Measurements from ENCODE around the gene RAB40C. TPM values are rescaled to one million over a fixed set of nuclear protein-coding genes. Genes with fewer than 3 reads are reported as not detected.

Gene RAB40C
- total and polyA plus RNA-seq, 2 donors (not counting 1 experiment from before 2014, with no cell fraction given): 3.2 to 11.6 TPM

DNA sequence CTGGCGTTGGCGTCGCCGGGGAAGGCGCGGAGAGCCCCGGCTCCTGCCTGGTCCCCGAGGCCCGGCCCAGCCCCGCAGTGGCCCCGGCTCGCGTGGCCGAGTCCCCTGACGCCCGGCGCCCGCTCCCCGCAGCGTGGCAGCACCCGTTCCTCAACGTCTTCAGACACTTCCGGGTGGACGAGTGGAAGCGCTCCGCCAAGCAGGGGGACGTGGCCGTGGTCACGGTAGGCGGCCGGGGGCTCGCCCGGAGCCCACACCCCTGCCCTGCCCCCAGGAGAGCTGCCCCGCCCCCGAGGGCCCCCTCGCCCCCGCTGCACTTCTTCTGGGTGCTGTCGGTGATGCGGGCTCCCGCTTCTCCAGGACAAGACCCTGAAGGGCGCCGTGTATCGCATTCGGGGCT, 59.8 kb downstream of the RAB40C start:
- TF ChIP-seq EZH2 (IDR thresholded peaks at IDR 0.05; ENCODE audit: low read length, missing control alignments): no peak
- TF ChIP-seq, protein P1, sequence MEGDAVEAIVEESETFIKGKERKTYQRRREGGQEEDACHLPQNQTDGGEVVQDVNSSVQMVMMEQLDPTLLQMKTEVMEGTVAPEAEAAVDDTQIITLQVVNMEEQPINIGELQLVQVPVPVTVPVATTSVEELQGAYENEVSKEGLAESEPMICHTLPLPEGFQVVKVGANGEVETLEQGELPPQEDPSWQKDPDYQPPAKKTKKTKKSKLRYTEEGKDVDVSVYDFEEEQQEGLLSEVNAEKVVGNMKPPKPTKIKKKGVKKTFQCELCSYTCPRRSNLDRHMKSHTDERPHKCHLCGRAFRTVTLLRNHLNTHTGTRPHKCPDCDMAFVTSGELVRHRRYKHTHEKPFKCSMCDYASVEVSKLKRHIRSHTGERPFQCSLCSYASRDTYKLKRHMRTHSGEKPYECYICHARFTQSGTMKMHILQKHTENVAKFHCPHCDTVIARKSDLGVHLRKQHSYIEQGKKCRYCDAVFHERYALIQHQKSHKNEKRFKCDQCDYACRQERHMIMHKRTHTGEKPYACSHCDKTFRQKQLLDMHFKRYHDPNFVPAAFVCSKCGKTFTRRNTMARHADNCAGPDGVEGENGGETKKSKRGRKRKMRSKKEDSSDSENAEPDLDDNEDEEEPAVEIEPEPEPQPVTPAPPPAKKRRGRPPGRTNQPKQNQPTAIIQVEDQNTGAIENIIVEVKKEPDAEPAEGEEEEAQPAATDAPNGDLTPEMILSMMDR (conservative IDR thresholded peaks at IDR 0.05 in 1 of 2, IDR thresholded peaks at IDR 0.05 in 1 of 2; ENCODE audit: low read depth in 1 of 2, low read length in 2 of 2): no peak
- DNase-seq (ENCODE audit: low read depth in 2 of 2): no peak

DNA sequence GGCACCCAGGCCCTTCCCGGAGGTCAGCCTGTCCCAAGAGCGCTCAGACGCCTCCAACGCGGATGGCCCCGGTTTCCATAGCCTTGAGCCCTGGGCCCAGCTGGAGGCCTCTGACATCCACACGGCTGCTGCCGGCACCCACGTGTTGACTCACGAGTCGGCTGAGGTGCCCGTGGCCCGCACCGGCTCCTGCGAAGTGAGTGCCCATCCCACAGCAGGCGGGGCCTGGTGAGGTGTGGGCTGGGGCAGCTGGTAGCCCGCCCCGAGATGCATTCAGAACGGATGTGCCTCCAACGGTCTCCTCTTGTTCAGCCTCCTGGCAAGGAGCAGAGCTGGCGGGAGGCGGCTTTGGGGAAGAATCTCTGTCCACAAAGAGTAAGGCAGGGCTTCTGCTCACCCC, 62.0 kb downstream of the RAB40C start:
- Histone ChIP-seq H3K36me3 (ENCODE audit: control insufficient read depth, insufficient read depth, low read length) (peaks cover 8% of the 10 kb centered on the region), H2AFZ (ENCODE audit: low read length) (no peak overlapping the region), H3K27me3 (ENCODE audit: control insufficient read depth, insufficient read depth, low read length) (no peaks in the 10 kb centered on the region), H3K4me3 (replicated peaks in 1 of 4; ENCODE audit: control extremely low read depth in 1 of 4, insufficient read depth in 1 of 4, low read depth in 3 of 4, low read length in 4 of 4) (no peak overlapping the region), H3K9ac (ENCODE audit: insufficient read depth, low read length) (no peak overlapping the region), H4K20me1 (ENCODE audit: control insufficient read depth, extremely low read depth, insufficient read depth, low read length) (no peaks in the 10 kb centered on the region), H3K4me2 (ENCODE audit: extremely low read depth, insufficient read depth, low read length) (no peak overlapping the region), H3K79me2 (ENCODE audit: control insufficient read depth, insufficient read depth, low read length) (peaks cover 6% of the 10 kb centered on the region), H3K27ac (ENCODE audit: insufficient read depth, low read length) (no peak overlapping the region), H3K4me1 (ENCODE audit: control insufficient read depth, extremely low read depth, insufficient read depth, low read length) (peaks cover 7% of the 10 kb centered on the region), H3K9me3 (ENCODE audit: control insufficient read depth, insufficient read depth, low read depth, low read length) (no peaks in the 10 kb centered on the region)
- DNase-seq (ENCODE audit: low read depth in 2 of 2): no peak
- TF ChIP-seq, protein P1 (conservative IDR thresholded peaks at IDR 0.05 in 1 of 2, IDR thresholded peaks at IDR 0.05 in 1 of 2; ENCODE audit: low read depth in 1 of 2, low read length in 2 of 2): no peak
- no peak for TF ChIP-seq EZH2 (IDR thresholded peaks at IDR 0.05; ENCODE audit: low read length, missing control alignments)

More for the DNA sequence above, 59.8 kb downstream of the RAB40C start:
- Histone ChIP-seq H3K4me1 (ENCODE audit: control insufficient read depth, extremely low read depth, insufficient read depth, low read length) (peaks cover 7% of the 10 kb centered on the region), H4K20me1 (ENCODE audit: control insufficient read depth, extremely low read depth, insufficient read depth, low read length) (no peaks in the 10 kb centered on the region), H3K4me3 (replicated peaks in 1 of 4; ENCODE audit: control extremely low read depth in 1 of 4, insufficient read depth in 1 of 4, low read depth in 3 of 4, low read length in 4 of 4) (peak overlapping the region in 3 of 4 experiments; percentile 58 to 74 (median 70)), H3K36me3 (ENCODE audit: control insufficient read depth, insufficient read depth, low read length) (peaks cover 6% of the 10 kb centered on the region), H3K9me3 (ENCODE audit: control insufficient read depth, insufficient read depth, low read depth, low read length) (no peaks in the 10 kb centered on the region), H2AFZ (ENCODE audit: low read length) (no peak overlapping the region), H3K4me2 (ENCODE audit: extremely low read depth, insufficient read depth, low read length) (peak overlapping the region; percentile 79), H3K9ac (ENCODE audit: insufficient read depth, low read length) (peak overlapping the region; percentile 83), H3K27me3 (ENCODE audit: control insufficient read depth, insufficient read depth, low read length) (no peaks in the 10 kb centered on the region), H3K27ac (ENCODE audit: insufficient read depth, low read length) (peak overlapping the region; percentile 88), H3K79me2 (ENCODE audit: control insufficient read depth, insufficient read depth, low read length) (peaks cover 6% of the 10 kb centered on the region)

DNA sequence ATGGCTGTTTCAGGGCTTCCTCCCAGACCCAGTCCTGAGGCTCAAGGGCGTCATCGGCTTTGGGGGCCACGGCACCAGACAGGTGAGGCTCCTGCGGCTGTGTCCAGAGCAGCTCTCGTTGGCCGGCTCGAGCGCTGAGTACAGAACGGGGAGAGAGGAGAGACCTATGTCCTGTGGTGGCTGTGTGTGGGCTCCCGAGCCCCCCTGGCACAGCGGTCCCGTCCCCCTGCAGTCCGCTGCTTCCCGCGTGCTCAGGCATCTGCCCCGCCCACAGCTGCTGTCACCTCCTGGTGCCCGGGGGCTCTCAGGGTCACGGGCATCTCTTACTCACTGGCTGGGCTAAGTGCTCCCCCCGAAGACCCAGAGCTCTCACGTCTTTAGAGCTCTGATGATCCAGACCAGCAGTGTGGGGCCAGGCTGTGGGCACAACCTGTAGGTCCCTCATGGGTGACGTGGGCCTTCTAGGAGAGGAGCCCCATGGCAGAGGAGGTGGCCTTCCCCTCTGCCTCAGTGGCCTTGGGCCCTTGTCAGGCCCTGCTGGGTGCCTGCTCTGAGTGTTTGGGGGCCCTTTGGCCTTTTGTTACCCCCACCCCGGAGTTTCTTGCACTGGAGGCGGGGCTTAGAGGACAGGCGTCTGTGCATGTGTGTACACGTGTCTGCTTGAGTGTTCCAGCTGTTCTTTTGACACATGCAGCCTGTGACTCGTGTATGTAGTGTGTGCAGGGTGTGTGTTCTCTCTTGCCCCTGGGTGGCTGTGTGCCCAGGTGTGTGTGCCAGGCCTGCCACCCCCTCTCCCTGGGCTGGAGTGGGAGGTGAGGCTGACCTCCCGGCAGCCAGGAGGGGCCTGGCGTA, 62.8 kb downstream of the RAB40C start:
- peak in 1 of 2 donors; percentile 59 for DNase-seq (ENCODE audit: low read depth in 2 of 2)
- Histone ChIP-seq H3K4me1 (ENCODE audit: control insufficient read depth, extremely low read depth, insufficient read depth, low read length) (peaks cover 7% of the 10 kb centered on the region), H4K20me1 (ENCODE audit: control insufficient read depth, extremely low read depth, insufficient read depth, low read length) (no peaks in the 10 kb centered on the region), H3K27me3 (ENCODE audit: control insufficient read depth, insufficient read depth, low read length) (no peaks in the 10 kb centered on the region), H2AFZ (ENCODE audit: low read length) (no peak overlapping the region), H3K9me3 (ENCODE audit: control insufficient read depth, insufficient read depth, low read depth, low read length) (no peaks in the 10 kb centered on the region), H3K9ac (ENCODE audit: insufficient read depth, low read length) (no peak overlapping the region), H3K36me3 (ENCODE audit: control insufficient read depth, insufficient read depth, low read length) (peaks cover 12% of the 10 kb centered on the region), H3K79me2 (ENCODE audit: control insufficient read depth, insufficient read depth, low read length) (peaks cover 6% of the 10 kb centered on the region), H3K4me2 (ENCODE audit: extremely low read depth, insufficient read depth, low read length) (no peak overlapping the region), H3K27ac (ENCODE audit: insufficient read depth, low read length) (no peak overlapping the region), H3K4me3 (replicated peaks in 1 of 4; ENCODE audit: control extremely low read depth in 1 of 4, insufficient read depth in 1 of 4, low read depth in 3 of 4, low read length in 4 of 4) (no peak overlapping the region)
- TF ChIP-seq EZH2 (IDR thresholded peaks at IDR 0.05; ENCODE audit: low read length, missing control alignments): no peak

Measured in fibroblast of lung (primary cell).